A375 (cell line): ENCODE measurements around the gene PNMA6F. TPM values are rescaled to one million over a fixed set of nuclear protein-coding genes. Genes with fewer than 3 reads are reported as not detected.

Source experiments
- small RNA-seq: library from RNA; depleted of rRNA; stranded (forward); fragments of <200 nt; gene quantifications from one replicate; pipeline ENCODE3, GENCODE V24; 2014
- total RNA-seq: library from RNA; depleted of rRNA; stranded (reverse); fragments of >200 nt; shearing (Covaris generic); gene quantifications from 2 replicates; pipeline ENCODE4 v1.2.3, GENCODE V29; 2014; rRNA removed

The PNMA6F gene
- not detected in 2 replicates for total RNA-seq

DNA sequence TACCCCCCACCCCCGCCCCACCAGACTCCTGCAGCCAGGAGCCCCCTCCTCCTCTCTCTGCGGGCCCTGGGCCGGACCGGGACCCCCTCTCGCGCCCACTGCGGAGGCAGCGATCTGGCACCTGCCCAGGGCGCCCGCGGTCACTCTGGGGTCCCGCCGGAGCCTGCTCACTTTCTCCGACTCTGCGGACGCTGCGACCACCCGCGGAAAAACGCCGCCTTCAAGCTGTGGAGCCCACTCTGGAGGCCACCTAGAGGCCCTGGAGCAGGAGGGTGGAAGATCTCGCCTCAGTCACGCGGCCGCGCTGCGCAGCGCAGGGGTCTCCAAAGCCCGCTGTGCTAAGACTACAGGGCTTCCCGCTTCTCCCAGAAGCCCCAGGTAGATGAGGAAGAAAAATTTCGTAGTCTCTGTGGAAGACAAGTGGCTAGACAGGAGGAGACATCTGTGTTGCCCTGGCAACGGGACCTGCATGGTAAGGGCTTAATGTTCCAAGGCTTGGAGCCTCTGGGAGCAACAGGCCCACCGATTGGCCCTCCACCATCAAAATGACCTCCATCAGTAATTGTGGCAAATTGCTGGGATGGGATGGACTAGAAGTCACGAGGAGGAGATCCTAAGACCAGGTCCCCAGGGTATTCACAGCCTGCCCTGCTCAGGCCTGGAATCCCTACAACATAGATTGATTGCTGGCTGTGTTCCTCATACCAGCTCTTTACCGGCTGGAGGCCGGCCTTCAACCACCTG lies at the start of gene PNMA6F:
PNMA6F (minus strand) TSS at position 387 of the 744 bp plus-strand sequence. CDS start 1,093 bp downstream, outside the sequence.

DNA sequence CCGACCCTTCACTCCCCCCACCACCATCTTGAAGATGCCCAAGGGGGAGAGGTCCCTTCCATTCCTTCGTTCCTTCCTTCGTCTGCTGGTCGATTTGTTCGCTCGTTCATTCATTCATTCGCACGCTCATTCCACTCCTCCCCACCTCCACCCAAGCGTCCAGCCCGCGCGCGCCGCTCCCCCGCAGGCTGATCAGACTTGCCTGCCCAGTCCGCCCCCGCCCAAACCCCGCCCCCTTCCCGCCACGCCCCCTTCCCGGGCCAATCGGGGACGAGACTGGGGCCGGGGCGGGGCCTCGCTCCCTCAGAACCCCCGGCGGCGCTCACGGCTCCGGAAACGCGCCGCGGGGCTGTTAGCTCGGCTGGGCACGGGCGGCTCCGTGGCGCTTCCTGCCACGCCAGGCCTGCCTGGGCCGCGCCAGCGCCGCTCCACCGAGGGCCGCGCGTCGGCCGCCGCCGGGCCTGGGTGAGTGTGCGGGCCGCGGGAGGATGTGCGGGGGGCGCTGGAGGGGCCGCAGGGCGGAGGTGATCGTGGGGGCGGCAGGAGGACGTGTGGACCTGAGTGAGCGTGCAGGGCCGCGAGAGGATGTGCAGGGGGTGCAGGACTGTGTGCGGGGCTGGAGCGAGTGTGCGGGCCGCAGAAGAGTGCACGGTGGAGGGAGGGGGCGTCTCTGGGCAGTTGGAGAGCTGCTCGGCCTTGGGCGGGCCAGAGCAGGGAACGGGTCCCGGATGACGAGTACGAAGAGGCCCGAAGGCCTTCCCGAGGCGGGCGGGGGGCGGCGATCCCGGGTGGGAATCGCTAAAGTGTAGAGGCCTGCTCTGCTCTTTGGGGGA lies 12.5 kb upstream of the PNMA6F start, which contains the start of gene ZNF275:
ZNF275 (plus strand) TSS at position 333 of the 833 bp plus-strand sequence. CDS start 2,527 bp downstream, outside the sequence.

Small RNAs within 50 kb of the gene (small RNA-seq; reads per million reads assigned to genes)
- gene AC152007.1 = not detected

Other genes with a start within 250 kb of the PNMA6F start
- 0.08 and 0.40 TPM in 2 replicates for gene PNMA6A, start 249.3 kb downstream of the PNMA6F start, total RNA-seq
- gene MAGEA1, start 142.5 kb downstream of the PNMA6F start, total RNA-seq = 7.0 and 7.1 TPM in 2 replicates
- gene ZNF275, start 12.4 kb upstream of the PNMA6F start, total RNA-seq = 5.8 and 7.0 TPM in 2 replicates
- not detected in 2 replicates for gene PNMA6E, start 79.6 kb upstream of the PNMA6F start, total RNA-seq
- gene ZFP92, start 89.7 kb upstream of the PNMA6F start, total RNA-seq = not detected in 2 replicates
- gene TREX2, start 124.3 kb upstream of the PNMA6F start, total RNA-seq = 0.69 and 1.2 TPM in 2 replicates
- gene HAUS7, start 148.8 kb upstream of the PNMA6F start, total RNA-seq = 54.6 and 68.3 TPM in 2 replicates
- gene BGN, start 173.2 kb upstream of the PNMA6F start, total RNA-seq = 7.6 and 7.9 TPM in 2 replicates
- 0.08 TPM in 1 of 2 replicates, not detected in the other for gene ATP2B3, start 195.9 kb upstream of the PNMA6F start, total RNA-seq